Astrocyte (in vitro differentiated cells and primary cell): Measurements from ENCODE around the gene IL25. TPM values are rescaled to one million over a fixed set of nuclear protein-coding genes. Genes with fewer than 3 reads are reported as not detected.
"Not testable (repeated sequence)": the region's sequence is repeated elsewhere in the genome, so short reads cannot be mapped to it uniquely, and the experiment has no call there.

Source experiments
- DNase-seq: peaks from one replicate; pipeline ENCODE4 v3.0.0-alpha.2; 2010; ENCODE audit warnings: low read depth
- FAIRE-seq: peaks from 2 replicates; lab custom pipeline; 2011; peaks lifted over from hg19 to GRCh38; lab: Jason Lieb, UNC
- H2AFZ ChIP-seq: 2 replicates; pipeline ENCODE4 v1.6.0; 2012; ENCODE audit warnings: low read depth, low read length, inconsistent platforms
- H3K27ac ChIP-seq: 2 replicates; pipeline ENCODE4 v1.5.1; 2011; ENCODE audit warnings: low read depth, low read length, inconsistent platforms
- H3K27me3 ChIP-seq: 2 replicates; pipeline ENCODE4 v1.6.0; 2011; ENCODE audit warnings: low read length, inconsistent platforms; ENCODE audit not compliant: insufficient read depth
- H3K36me3 ChIP-seq: 2 replicates; pipeline ENCODE4 v1.5.1; 2011; ENCODE audit warnings: low read length, inconsistent platforms; ENCODE audit not compliant: insufficient read depth
- H3K4me1 ChIP-seq: 2 replicates; pipeline ENCODE4 v1.5.1; 2011; ENCODE audit warnings: low read length, inconsistent platforms; ENCODE audit not compliant: insufficient read depth
- H3K4me2 ChIP-seq: 2 replicates; pipeline ENCODE4 v1.6.0; 2012; ENCODE audit warnings: low read length, inconsistent platforms
- H3K4me3 ChIP-seq: 2 replicates; pipeline ENCODE4 v1.5.1; 2011; ENCODE audit warnings: low read depth, mild to moderate bottlenecking, low read length, inconsistent platforms; ENCODE audit not compliant: insufficient read depth
- H3K79me2 ChIP-seq: 2 replicates; pipeline ENCODE4 v1.6.0; 2012; ENCODE audit warnings: mild to moderate bottlenecking, low read length, inconsistent platforms; ENCODE audit not compliant: insufficient read depth
- H3K9ac ChIP-seq: 2 replicates; pipeline ENCODE4 v1.6.0; 2012; ENCODE audit warnings: mild to moderate bottlenecking, low read length, inconsistent platforms
- H3K9me3 ChIP-seq: 2 replicates; pipeline ENCODE4 v1.5.1; 2012; ENCODE audit warnings: low read depth, mild to moderate bottlenecking, low read length, inconsistent platforms; ENCODE audit not compliant: insufficient read depth
- H4K20me1 ChIP-seq: 2 replicates; pipeline ENCODE4 v1.6.0; 2012; ENCODE audit warnings: low read length, inconsistent platforms; ENCODE audit not compliant: insufficient read depth
- H3K27ac Mint-ChIP-seq: one replicate; pipeline ENCODE4 v1.8.0; 2021; ENCODE audit warnings: mild to moderate bottlenecking, mixed read lengths; ENCODE audit not compliant: unreplicated experiment
- H3K27me3 Mint-ChIP-seq: one replicate; pipeline ENCODE4 v1.8.0; 2021; ENCODE audit warnings: low read depth, mixed read lengths; ENCODE audit not compliant: unreplicated experiment
- H3K36me3 Mint-ChIP-seq: one replicate; pipeline ENCODE4 v1.8.0; 2021; ENCODE audit warnings: low read depth, mixed read lengths; ENCODE audit not compliant: unreplicated experiment
- H3K4me1 Mint-ChIP-seq: one replicate; pipeline ENCODE4 v1.8.0; 2021; ENCODE audit warnings: low read depth, mixed read lengths; ENCODE audit not compliant: unreplicated experiment
- H3K4me3 Mint-ChIP-seq: one replicate; pipeline ENCODE4 v1.8.0; 2021; ENCODE audit warnings: mild to moderate bottlenecking, moderate library complexity, mixed read lengths; ENCODE audit not compliant: unreplicated experiment
- H3K9me3 Mint-ChIP-seq: one replicate; pipeline ENCODE4 v1.8.0; 2021; ENCODE audit warnings: mild to moderate bottlenecking, mixed read lengths; ENCODE audit not compliant: unreplicated experiment
- EZH2 ChIP-seq: IDR thresholded peaks from 2 replicates; pipeline ENCODE4 v1.6.1; 2012; ENCODE audit warnings: mild to moderate bottlenecking, low read length, inconsistent platforms; ENCODE audit not compliant: insufficient read depth
- microRNA-seq: library from miRNA; unstranded; fragments of <30 nt; microRNA quantifications from one replicate; pipeline ENCODE4 v1.2.0, GENCODE V29; 2020
- total RNA-seq: library from RNA; stranded (reverse); gene quantifications from 2 replicates; pipeline ENCODE4 v1.2.1, GENCODE V29; 2021
- TF ChIP-seq, protein P1 (sequence below): IDR thresholded peaks from 2 replicates; pipeline ENCODE4 v1.5.1; 2011; ENCODE audit warnings: low read depth, mild to moderate bottlenecking, inconsistent platforms, low read length, moderate library complexity; ENCODE audit not compliant: insufficient read depth

Gene IL25
- total RNA-seq, 1 donor from 2014 or later: not detected

DNA sequence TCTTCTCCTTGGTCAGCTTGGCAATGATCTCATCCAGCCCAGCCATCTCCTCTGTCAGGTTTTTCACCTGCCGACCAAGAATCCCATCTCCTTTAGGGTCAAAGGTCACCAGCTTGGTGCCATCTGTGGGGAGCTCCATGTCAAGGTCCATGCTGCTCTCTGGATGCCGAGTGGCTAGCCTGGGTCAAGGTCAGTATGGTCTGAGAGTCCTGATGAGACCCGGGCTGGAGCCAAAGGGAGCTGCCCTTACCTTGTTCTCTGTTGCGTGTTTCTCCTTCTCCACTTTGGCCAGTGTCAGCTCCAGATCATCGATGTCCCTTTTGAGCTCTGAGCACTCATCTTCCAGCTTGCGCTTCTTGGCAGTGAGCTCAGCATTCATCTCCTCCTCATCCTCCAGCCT is 51.0 kb downstream of the IL25 start:
- no peak for FAIRE-seq
- Histone ChIP-seq H3K4me3 (no peak overlapping the region), H3K4me1 (no peaks in the 10 kb centered on the region), H4K20me1 (no peaks in the 10 kb centered on the region), H3K9me3 (no peaks in the 10 kb centered on the region), H3K4me2 (no peak overlapping the region), H3K27ac (no peak overlapping the region), H2AFZ (no peak overlapping the region), H3K79me2 (no peaks in the 10 kb centered on the region), H3K36me3 (no peaks in the 10 kb centered on the region), H3K27me3 (no peaks in the 10 kb centered on the region), H3K9ac (no peak overlapping the region)
- Mint-ChIP-seq H3K27ac (no peak overlapping the region), H3K36me3 (peaks cover 2% of the 10 kb centered on the region), H3K27me3 (peaks cover 50% of the 10 kb centered on the region), H3K4me3 (no peak overlapping the region), H3K9me3 (peaks cover 8% of the 10 kb centered on the region), H3K4me1 (no peaks in the 10 kb centered on the region)
- no peak for DNase-seq
- no peak for TF ChIP-seq EZH2
- TF ChIP-seq, protein P1, sequence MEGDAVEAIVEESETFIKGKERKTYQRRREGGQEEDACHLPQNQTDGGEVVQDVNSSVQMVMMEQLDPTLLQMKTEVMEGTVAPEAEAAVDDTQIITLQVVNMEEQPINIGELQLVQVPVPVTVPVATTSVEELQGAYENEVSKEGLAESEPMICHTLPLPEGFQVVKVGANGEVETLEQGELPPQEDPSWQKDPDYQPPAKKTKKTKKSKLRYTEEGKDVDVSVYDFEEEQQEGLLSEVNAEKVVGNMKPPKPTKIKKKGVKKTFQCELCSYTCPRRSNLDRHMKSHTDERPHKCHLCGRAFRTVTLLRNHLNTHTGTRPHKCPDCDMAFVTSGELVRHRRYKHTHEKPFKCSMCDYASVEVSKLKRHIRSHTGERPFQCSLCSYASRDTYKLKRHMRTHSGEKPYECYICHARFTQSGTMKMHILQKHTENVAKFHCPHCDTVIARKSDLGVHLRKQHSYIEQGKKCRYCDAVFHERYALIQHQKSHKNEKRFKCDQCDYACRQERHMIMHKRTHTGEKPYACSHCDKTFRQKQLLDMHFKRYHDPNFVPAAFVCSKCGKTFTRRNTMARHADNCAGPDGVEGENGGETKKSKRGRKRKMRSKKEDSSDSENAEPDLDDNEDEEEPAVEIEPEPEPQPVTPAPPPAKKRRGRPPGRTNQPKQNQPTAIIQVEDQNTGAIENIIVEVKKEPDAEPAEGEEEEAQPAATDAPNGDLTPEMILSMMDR: no peak

DNA sequence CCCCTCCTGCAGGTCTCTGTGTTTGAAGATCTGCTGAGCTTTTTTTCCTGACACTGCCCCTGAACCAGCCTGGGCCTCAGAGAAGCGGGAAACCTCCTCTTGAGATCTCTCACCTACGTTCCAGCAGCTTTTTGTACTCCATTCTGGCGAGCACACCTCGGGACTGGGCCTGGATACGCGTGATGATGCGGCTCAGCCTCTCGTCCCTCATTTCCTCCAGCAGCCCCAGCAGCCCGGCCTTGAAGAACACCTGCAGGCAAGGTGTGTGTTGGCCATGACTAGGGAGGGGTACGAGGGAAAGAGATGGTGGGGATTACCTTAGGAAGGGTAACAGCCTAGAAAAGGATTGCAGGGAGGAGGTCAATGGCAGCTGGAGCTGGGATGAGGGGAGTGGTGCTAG is 52.6 kb downstream of the IL25 start:
- Histone ChIP-seq H2AFZ (no peak overlapping the region), H3K36me3 (no peaks in the 10 kb centered on the region), H4K20me1 (no peaks in the 10 kb centered on the region), H3K4me2 (no peak overlapping the region), H3K9ac (no peak overlapping the region), H3K4me1 (no peaks in the 10 kb centered on the region), H3K27me3 (no peaks in the 10 kb centered on the region), H3K9me3 (no peaks in the 10 kb centered on the region), H3K79me2 (no peaks in the 10 kb centered on the region), H3K4me3 (no peak overlapping the region), H3K27ac (no peak overlapping the region)
- no peak for TF ChIP-seq EZH2
- TF ChIP-seq, protein P1: no peak
- FAIRE-seq (no peak), DNase-seq (no peak)
- peaks cover 6% of the 10 kb centered on the region for H3K9me3 Mint-ChIP-seq
- peak overlapping the region; percentile 41 for H3K27ac Mint-ChIP-seq
- H3K4me3 Mint-ChIP-seq: no peak overlapping the region
- H3K36me3 Mint-ChIP-seq: peaks cover 1% of the 10 kb centered on the region
- peaks cover 44% of the 10 kb centered on the region for H3K27me3 Mint-ChIP-seq
- peaks cover under 1% of the 10 kb centered on the region for H3K4me1 Mint-ChIP-seq

DNA sequence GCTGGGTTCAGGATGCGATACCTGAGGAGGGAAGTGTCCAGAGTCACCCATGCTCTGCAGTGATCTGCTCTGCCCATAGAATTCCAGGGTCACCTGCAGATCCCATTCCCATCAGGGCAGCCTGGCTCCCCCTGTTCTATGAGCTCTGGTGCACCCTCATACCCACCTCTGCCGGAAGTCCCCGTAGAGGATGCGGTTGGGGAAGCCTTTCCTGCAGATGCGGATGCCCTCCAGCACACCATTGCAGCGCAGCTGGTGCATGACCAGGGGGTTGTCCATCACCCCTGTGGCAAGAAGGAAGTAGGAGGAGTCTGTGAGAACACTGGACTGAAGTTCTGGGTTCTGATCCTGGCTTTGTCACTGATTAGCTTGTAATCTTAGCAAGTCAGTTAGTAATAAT is 53.2 kb downstream of the IL25 start:
- not testable (repeated sequence) for H3K4me3 ChIP-seq, H3K9ac ChIP-seq, H3K9me3 ChIP-seq, H3K4me1 Mint-ChIP-seq, H3K4me3 Mint-ChIP-seq, H3K36me3 ChIP-seq, H3K4me1 ChIP-seq, H3K4me2 ChIP-seq, H2AFZ ChIP-seq, H3K36me3 Mint-ChIP-seq, H3K9me3 Mint-ChIP-seq, H3K27ac ChIP-seq, DNase-seq, H4K20me1 ChIP-seq, H3K79me2 ChIP-seq, H3K27ac Mint-ChIP-seq, FAIRE-seq, H3K27me3 ChIP-seq
- peaks cover 40% of the 10 kb centered on the region for H3K27me3 Mint-ChIP-seq

Small RNA genes lying within 50 kb of the gene (microRNA-seq; reads per million reads assigned to microRNA genes)
- gene MIR208A (not detected), gene MIR208B (1.4 reads per million)

Other genes starting within 250 kb of the IL25 start
- gene SLC7A8, start 189.1 kb upstream of the IL25 start, total RNA-seq: 4.0 and 6.5 TPM in 2 replicates
- gene RNF212B, start 134.9 kb upstream of the IL25 start, total RNA-seq: not detected in 2 replicates
- gene HOMEZ, start 86.7 kb upstream of the IL25 start, total RNA-seq: 13.7 and 16.6 TPM in 2 replicates
- gene PPP1R3E, start 70.0 kb upstream of the IL25 start, total RNA-seq: 2.1 and 3.6 TPM in 2 replicates
- gene BCL2L2, start 66.0 kb upstream of the IL25 start, total RNA-seq: 19.6 and 21.4 TPM in 2 replicates
- gene PABPN1, start 51.4 kb upstream of the IL25 start, total RNA-seq: 147 and 162 TPM in 2 replicates
- gene SLC22A17, start 19.9 kb upstream of the IL25 start, total RNA-seq: 29.3 and 39.5 TPM in 2 replicates
- gene EFS, start 7.6 kb upstream of the IL25 start, total RNA-seq: 5.8 and 6.5 TPM in 2 replicates
- not detected in 2 replicates for gene CMTM5, start 4.2 kb downstream of the IL25 start, total RNA-seq
- gene MYH6, start 35.5 kb downstream of the IL25 start, total RNA-seq: not detected in 2 replicates
- gene MYH7, start 62.9 kb downstream of the IL25 start, total RNA-seq: not detected in 2 replicates
- 28.6 and 31.2 TPM in 2 replicates for gene NGDN, start 96.9 kb downstream of the IL25 start, total RNA-seq
- gene ZFHX2, start 179.0 kb downstream of the IL25 start, total RNA-seq: 27.3 TPM in 2 replicates
- 6.8 and 8.1 TPM in 2 replicates for gene THTPA, start 183.5 kb downstream of the IL25 start, total RNA-seq
- gene AP1G2, start 195.0 kb downstream of the IL25 start, total RNA-seq: 73.6 and 80.9 TPM in 2 replicates
- gene JPH4, start 206.0 kb downstream of the IL25 start, total RNA-seq: 0.87 and 1.1 TPM in 2 replicates